Brain microvascular endothelial cell (primary cell): ENCODE measurements around the gene AUTS2.

Experiments
- DNase-seq: peaks from one replicate; pipeline ENCODE4 v3.0.0-alpha.2; 2020
- H3K27ac ChIP-seq: fragments of 250-450 bp; sonication (Bioruptor Pico); 2 replicates; pipeline ENCODE4 v1.5.1; 2020; ENCODE audit warnings: mild to moderate bottlenecking, moderate library complexity
- H3K27me3 ChIP-seq: fragments of 250-450 bp; sonication (Bioruptor Pico); replicated peaks from 2 replicates; pipeline ENCODE4 v1.5.1; 2020; ENCODE audit warnings: mild to moderate bottlenecking
- H3K36me3 ChIP-seq: fragments of 250-450 bp; sonication (Bioruptor Pico); replicated peaks from 2 replicates; pipeline ENCODE4 v1.5.1; 2020; ENCODE audit warnings: mild to moderate bottlenecking
- H3K4me3 ChIP-seq: 2 replicates; pipeline ENCODE4 v1.5.1; 2011; ENCODE audit warnings: low read depth, mild to moderate bottlenecking, control low read depth, low read length, moderate library complexity
- CTCF ChIP-seq: IDR thresholded peaks from 2 replicates; pipeline ENCODE4 v1.5.1; 2011; ENCODE audit warnings: low read depth, mild to moderate bottlenecking, moderate library complexity, low read length, control low read depth, inconsistent platforms; ENCODE audit errors: missing control alignments
- in situ Hi-C: cut with HindIII; loops from 2 replicates; pipeline ENCODE4 v1.10.0; 2017; ENCODE audit warnings: low sequenced_read_pairs, low pct_ligation_motif_present

The AUTS2 gene

DNA sequence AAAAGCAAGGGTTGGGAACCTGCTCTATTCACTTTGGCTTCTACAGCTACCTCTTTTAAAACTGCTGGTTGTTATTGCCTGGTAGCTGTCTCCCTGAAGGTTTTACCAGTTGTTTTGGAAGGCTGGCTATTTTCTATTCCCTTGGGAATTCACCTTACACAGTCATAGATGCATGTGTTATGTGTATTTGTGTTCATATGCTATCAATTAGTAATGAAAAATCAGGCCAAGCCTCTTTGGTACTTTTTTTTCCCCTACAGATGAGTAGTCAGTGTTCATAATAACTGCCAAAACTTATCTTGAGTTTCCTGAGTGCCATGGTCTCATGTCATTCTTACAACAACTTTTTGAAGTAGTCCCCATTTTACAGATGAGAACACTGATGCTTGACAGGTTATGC, 795.7 kb downstream of the AUTS2 start:
- in situ Hi-C loops = no loop called here
- no peaks in the 10 kb centered on the region for H3K27me3 ChIP-seq
- H3K27ac ChIP-seq = no peak overlapping the region
- no peaks in the 10 kb centered on the region for H3K36me3 ChIP-seq
- no peak for TF ChIP-seq CTCF
- DNase-seq = no peak
- no peak overlapping the region for H3K4me3 ChIP-seq

DNA sequence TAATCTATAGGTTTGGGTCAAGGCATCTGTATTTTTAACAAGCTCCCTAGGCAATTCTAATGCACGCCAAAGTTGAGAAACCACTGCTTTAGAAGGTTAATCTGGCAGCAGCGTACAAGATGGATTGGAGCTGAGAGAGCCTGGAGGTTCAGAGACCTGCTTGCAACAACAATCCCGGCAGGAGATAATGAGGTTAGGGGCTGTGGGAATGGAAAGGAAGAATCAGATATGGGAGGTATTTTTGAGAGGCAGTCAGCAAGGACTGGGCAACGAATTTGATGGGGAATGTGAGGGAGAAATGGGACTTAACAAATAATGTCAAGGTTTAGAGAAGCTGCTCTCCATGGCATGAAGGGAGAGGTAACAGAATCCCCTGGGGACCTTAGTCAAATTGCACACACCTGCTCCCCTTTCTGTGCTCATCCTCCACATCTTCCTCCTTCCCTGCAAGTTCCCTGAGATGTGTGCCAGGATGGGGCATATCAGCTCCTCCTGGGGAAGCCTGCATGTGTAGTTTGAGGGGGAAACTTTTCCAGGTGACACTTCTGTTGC, 802.6 kb downstream of the AUTS2 start:
- no peaks in the 10 kb centered on the region for H3K27me3 ChIP-seq
- no peak for TF ChIP-seq CTCF
- DNase-seq = no peak
- H3K4me3 ChIP-seq = no peak overlapping the region
- in situ Hi-C loops = no loop called here
- no peak overlapping the region for H3K27ac ChIP-seq
- no peaks in the 10 kb centered on the region for H3K36me3 ChIP-seq

DNA sequence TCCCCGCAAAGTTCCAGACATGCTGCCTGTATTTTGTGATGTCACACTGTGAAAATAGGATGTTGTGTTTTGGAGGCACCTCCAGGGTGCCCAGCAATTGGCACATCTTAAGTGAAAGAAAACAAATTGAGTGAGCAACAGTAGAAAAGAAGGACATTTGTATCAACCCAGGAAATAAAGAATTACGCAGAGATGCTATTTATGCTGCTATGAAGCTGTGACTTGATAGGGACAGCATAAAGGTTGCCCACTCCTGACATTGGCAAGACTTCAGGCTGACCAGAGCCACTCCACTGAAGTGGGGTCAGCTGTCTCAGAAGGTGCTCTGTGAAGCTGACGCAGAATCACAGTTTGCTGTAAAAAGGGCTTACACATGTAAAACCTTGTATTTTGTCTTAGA, 803.8 kb downstream of the AUTS2 start:
- no peak for DNase-seq
- Histone ChIP-seq H3K4me3 (no peak overlapping the region), H3K27me3 (no peaks in the 10 kb centered on the region), H3K36me3 (no peaks in the 10 kb centered on the region), H3K27ac (no peak overlapping the region)
- in situ Hi-C loops = no loop called here
- no peak for TF ChIP-seq CTCF

GRCh38 chr7:70405241-70405640, 807.0 kb downstream of the AUTS2 start:
- DNase-seq = no peak
- in situ Hi-C loops = no loop called here

GRCh38 chr7:70406186-70406949, 808.1 kb downstream of the AUTS2 start:
- Histone ChIP-seq H3K4me3 (no peak overlapping the region), H3K27me3 (no peaks in the 10 kb centered on the region), H3K27ac (no peak overlapping the region), H3K36me3 (no peaks in the 10 kb centered on the region)
- TF ChIP-seq CTCF = no peak
- in situ Hi-C loops = no loop called here
- DNase-seq = no peak

More at GRCh38 chr7:70405241-70405640, 807.0 kb downstream of the AUTS2 start:
- Histone ChIP-seq H3K36me3 (no peaks in the 10 kb centered on the region), H3K4me3 (no peak overlapping the region), H3K27ac (no peak overlapping the region), H3K27me3 (no peaks in the 10 kb centered on the region)
- TF ChIP-seq CTCF = no peak

DNA sequence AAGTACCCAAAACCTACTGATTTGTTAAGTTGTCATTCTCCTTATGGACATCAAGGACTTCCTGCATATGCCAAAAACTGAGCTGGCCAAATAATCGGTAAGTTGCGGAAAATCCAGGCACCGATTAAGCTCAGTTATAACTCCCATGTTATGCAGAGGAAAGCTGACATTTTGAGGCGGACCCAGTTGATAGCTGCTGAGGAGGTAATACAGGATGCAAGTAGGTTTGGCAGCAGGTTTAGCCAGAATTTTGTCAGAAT, 808.6 kb downstream of the AUTS2 start:
- DNase-seq = no peak
- in situ Hi-C loops = no loop called here
- TF ChIP-seq CTCF = no peak
- no peak overlapping the region for H3K27ac ChIP-seq
- H3K27me3 ChIP-seq = no peaks in the 10 kb centered on the region
- H3K4me3 ChIP-seq = no peak overlapping the region
- H3K36me3 ChIP-seq = no peaks in the 10 kb centered on the region
